Measurements from ENCODE around the gene BABAM2.

- no peak for TF ChIP-seq CTCF (conservative IDR thresholded peaks at IDR 0.05 in 1 of 2, IDR thresholded peaks at IDR 0.05 in 1 of 2; ENCODE audit: extremely low read depth in 1 of 2, insufficient read depth in 1 of 2, low read depth in 1 of 2, low read length in 2 of 2)
- no peak for TF ChIP-seq EZH2 (IDR thresholded peaks at IDR 0.05; ENCODE audit: borderline replicate concordance, low read length)
These were observed 402.0 kb downstream of the BABAM2 start for GRCh38 chr2:28292491-28292890.

All from mammary epithelial cell (primary cell).